ENCODE measurements around the gene SEPHS2. TPM values are rescaled to one million over a fixed set of nuclear protein-coding genes. Genes with fewer than 3 reads are reported as not detected.

SEPHS2 gene
- total and polyA plus RNA-seq, 2 donors from 2014 or later: 82.3 to 137 TPM

DNA sequence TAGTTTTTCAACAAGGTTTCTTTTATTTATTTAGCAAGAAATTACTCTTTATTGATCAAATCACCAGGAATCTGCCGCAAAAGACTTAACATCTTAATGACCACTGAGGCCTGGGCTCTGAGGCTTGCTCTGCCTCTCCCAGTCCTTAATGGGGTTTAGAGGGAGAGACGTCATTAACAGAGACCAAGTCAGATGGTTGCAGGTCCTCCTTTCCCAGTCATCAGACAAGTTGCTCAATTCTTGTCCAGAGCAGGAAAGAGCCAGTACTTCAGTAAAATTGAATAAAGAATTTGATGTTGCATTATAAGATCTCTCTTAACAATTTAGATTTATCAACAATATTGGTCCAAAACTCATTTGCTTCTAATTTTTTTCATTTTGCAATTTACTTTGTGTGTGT is 2.0 kb downstream of the SEPHS2 start:
- DNase-seq (no peak), FAIRE-seq (no peak)
- TF ChIP-seq, protein P1, sequence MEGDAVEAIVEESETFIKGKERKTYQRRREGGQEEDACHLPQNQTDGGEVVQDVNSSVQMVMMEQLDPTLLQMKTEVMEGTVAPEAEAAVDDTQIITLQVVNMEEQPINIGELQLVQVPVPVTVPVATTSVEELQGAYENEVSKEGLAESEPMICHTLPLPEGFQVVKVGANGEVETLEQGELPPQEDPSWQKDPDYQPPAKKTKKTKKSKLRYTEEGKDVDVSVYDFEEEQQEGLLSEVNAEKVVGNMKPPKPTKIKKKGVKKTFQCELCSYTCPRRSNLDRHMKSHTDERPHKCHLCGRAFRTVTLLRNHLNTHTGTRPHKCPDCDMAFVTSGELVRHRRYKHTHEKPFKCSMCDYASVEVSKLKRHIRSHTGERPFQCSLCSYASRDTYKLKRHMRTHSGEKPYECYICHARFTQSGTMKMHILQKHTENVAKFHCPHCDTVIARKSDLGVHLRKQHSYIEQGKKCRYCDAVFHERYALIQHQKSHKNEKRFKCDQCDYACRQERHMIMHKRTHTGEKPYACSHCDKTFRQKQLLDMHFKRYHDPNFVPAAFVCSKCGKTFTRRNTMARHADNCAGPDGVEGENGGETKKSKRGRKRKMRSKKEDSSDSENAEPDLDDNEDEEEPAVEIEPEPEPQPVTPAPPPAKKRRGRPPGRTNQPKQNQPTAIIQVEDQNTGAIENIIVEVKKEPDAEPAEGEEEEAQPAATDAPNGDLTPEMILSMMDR (IDR thresholded peaks at IDR 0.05; ENCODE audit: borderline replicate concordance, extremely low read depth, insufficient read depth): no peak
- peaks cover 0 to 12% (median 0%) of the 10 kb centered on the region in 3 donors for H3K9me3 ChIP-seq (ENCODE audit: control insufficient read depth in 2 of 3, insufficient read depth in 1 of 3, low read length in 3 of 3)
- no peaks in the 10 kb centered on the region for H3K27me3 ChIP-seq (ENCODE audit: control insufficient read depth, insufficient read depth, low read length)
- no peak overlapping the region for H3K27ac ChIP-seq (ENCODE audit: low read depth in 2 of 2, low read length in 2 of 2)
- peak overlapping the region in 1 of 3 donors; percentile 100 for H3K4me3 ChIP-seq (ENCODE audit: low read length in 3 of 3)
- H3K9ac ChIP-seq (ENCODE audit: low read length in 3 of 3): no peak overlapping the region
- H3K36me3 ChIP-seq (ENCODE audit: control insufficient read depth in 2 of 3, insufficient read depth in 3 of 3, low read length in 3 of 3): peaks cover 3 to 13% (median 4%) of the 10 kb centered on the region in 3 donors
- intact Hi-C loops (cut with DNase I): no loop called here
- H3K4me1 ChIP-seq (ENCODE audit: control insufficient read depth in 2 of 3, insufficient read depth in 2 of 3, low read depth in 1 of 3, low read length in 3 of 3): peaks cover 0 to 15% (median 8%) of the 10 kb centered on the region in 3 donors

DNA sequence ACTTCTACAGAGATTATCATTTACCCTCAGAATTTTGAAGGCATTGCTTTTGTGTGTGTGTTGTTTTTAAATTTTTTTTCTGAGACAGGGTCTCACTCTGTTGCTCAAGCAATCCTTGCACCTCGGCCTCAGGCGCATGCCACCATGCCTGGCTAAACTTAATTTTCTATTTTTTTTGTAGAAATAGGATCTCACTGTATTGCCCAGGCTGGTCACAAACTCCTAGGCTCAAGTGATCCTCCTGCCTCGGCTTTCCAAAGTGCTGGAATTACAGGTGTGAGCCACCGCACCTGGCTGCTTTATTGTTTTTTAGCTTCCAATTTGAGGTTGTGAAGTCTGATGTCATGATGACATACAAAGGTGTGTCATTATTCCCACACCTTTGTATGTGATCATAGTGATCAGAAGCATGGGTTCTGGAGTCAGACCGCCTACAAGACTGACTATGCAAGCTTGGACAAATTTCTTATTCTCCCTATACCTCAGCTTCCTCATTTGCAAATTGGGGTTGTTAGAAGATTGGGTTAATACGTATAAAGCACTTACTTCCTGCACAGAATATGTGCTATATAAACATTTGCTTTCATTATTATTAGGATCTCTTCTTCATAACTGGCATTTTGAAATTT is 5.8 kb downstream of the SEPHS2 start:
- peaks cover 0 to 9% (median 0%) of the 10 kb centered on the region in 3 donors for H3K9me3 ChIP-seq (ENCODE audit: control insufficient read depth in 2 of 3, insufficient read depth in 1 of 3, low read length in 3 of 3)
- no peak overlapping the region for H3K9ac ChIP-seq (ENCODE audit: low read length in 3 of 3)
- no peak overlapping the region for H3K27ac ChIP-seq (ENCODE audit: low read depth in 2 of 2, low read length in 2 of 2)
- DNase-seq: no peak
- TF ChIP-seq, protein P1 (IDR thresholded peaks at IDR 0.05; ENCODE audit: borderline replicate concordance, extremely low read depth, insufficient read depth): no peak
- H3K36me3 ChIP-seq (ENCODE audit: control insufficient read depth in 2 of 3, insufficient read depth in 3 of 3, low read length in 3 of 3): peaks cover 3 to 13% (median 4%) of the 10 kb centered on the region in 3 donors
- intact Hi-C loops (cut with DNase I): no loop called here
- no peak for FAIRE-seq
- H3K4me3 ChIP-seq (ENCODE audit: low read length in 3 of 3): no peak overlapping the region
- peaks cover 0 to 7% (median 0%) of the 10 kb centered on the region in 3 donors for H3K4me1 ChIP-seq (ENCODE audit: control insufficient read depth in 2 of 3, insufficient read depth in 2 of 3, low read depth in 1 of 3, low read length in 3 of 3)
- H3K27me3 ChIP-seq (ENCODE audit: control insufficient read depth, insufficient read depth, low read length): no peaks in the 10 kb centered on the region

DNA sequence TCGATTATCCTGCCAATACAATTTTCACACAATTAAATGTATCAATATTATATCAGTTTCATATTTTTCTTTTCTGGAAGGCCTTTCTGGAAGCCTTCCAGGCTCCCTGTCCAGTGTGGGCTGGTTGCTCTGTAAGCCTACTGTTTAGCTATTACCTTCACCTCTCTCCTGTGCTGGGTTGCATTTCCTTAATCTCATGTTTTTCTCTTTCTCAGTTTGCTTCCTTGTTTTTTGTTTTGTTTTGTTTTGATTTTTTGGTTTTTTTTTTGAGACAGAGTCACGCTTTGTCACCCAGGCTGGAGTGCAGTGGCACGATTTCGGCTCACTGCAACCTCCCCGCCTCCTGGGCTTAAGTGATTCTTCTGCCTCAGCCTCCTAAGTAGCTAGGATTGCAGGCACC is 6.8 kb downstream of the SEPHS2 start:
- DNase-seq (no peak), FAIRE-seq (no peak)
- Histone ChIP-seq H3K4me1 (ENCODE audit: control insufficient read depth in 2 of 3, insufficient read depth in 2 of 3, low read depth in 1 of 3, low read length in 3 of 3) (no peaks in the 10 kb centered on the region), H3K27me3 (ENCODE audit: control insufficient read depth, insufficient read depth, low read length) (no peaks in the 10 kb centered on the region), H3K9me3 (ENCODE audit: control insufficient read depth in 2 of 3, insufficient read depth in 1 of 3, low read length in 3 of 3) (no peaks in the 10 kb centered on the region), H3K9ac (ENCODE audit: low read length in 3 of 3) (no peak overlapping the region), H3K4me3 (ENCODE audit: low read length in 3 of 3) (no peak overlapping the region), H3K36me3 (ENCODE audit: control insufficient read depth in 2 of 3, insufficient read depth in 3 of 3, low read length in 3 of 3) (peaks cover 0 to 3% (median 0%) of the 10 kb centered on the region in 3 donors), H3K27ac (ENCODE audit: low read depth in 2 of 2, low read length in 2 of 2) (no peak overlapping the region)
- intact Hi-C loops (cut with DNase I): no loop called here
- TF ChIP-seq, protein P1 (IDR thresholded peaks at IDR 0.05; ENCODE audit: borderline replicate concordance, extremely low read depth, insufficient read depth): no peak

Measured in kidney (tissue), 14 donors.